Endothelial cell of umbilical vein (primary cell): Measurements from ENCODE around the gene AP1S2. TPM values are rescaled to one million over a fixed set of nuclear protein-coding genes. Genes with fewer than 3 reads are reported as not detected.

Experiments
- BruUV-seq: library from RNA; stranded (reverse); fragments of 400-500 nt; replicated peaks from 2 replicates; lab custom pipeline; 2021; lab: Mats Ljungman, UMichigan
- CTCF ChIA-PET: fragments of 300-600, 350-600 bp; sonication (Branson Sonifier 250); formaldehyde crosslinking; loops from one replicate; lab custom pipeline; 2021; ENCODE audit warnings: antibody characterized with exemption, inconsistent platforms; lab: Charles Lee
- POLR2A ChIA-PET: fragments of 300-600, 350-600 bp; sonication (Branson Sonifier 250); formaldehyde crosslinking; loops from one replicate; lab custom pipeline; 2021; ENCODE audit warnings: antibody characterized with exemption, inconsistent platforms; lab: Charles Lee
- DNase-seq: peaks from one replicate; pipeline ENCODE4 v3.0.0-alpha.2; 2011; ENCODE audit warnings: low read depth, low spot score
- FAIRE-seq: peaks from 2 replicates; lab custom pipeline; 2011; peaks lifted over from hg19 to GRCh38; lab: Jason Lieb, UNC
- H2AFZ ChIP-seq: 2 replicates; pipeline ENCODE4 v1.6.0; 2012; ENCODE audit warnings: low read depth, low read length, control low read depth, inconsistent platforms
- H3K27ac ChIP-seq: 2 replicates; pipeline ENCODE4 v1.5.1; 2011; ENCODE audit warnings: low read depth, mild to moderate bottlenecking, control low read depth, low read length, moderate library complexity; ENCODE audit not compliant: insufficient read depth
- H3K27me3 ChIP-seq, 2 experiments: 2 replicates each; pipeline versions ENCODE4 v1.6.0 to v1.6.1; 2011; ENCODE audit warnings: low read length in 2 of 2, mixed read lengths in 1 of 2; ENCODE audit not compliant: control insufficient read depth in 2 of 2, insufficient read depth in 2 of 2
- H3K36me3 ChIP-seq, 2 experiments: 2 replicates in 1 of 2; 3 replicates in 1 of 2; pipeline ENCODE4 v1.5.1; 2011; ENCODE audit warnings: low read length in 2 of 2, mild to moderate bottlenecking in 1 of 2, moderate library complexity in 1 of 2; ENCODE audit not compliant: control insufficient read depth in 2 of 2, insufficient read depth in 2 of 2; ENCODE audit errors: extremely low read depth in 1 of 2
- H3K4me1 ChIP-seq: 3 replicates; pipeline ENCODE4 v1.5.1; 2011; ENCODE audit warnings: mild to moderate bottlenecking, low read length; ENCODE audit not compliant: control insufficient read depth, insufficient read depth; ENCODE audit errors: extremely low read depth
- H3K4me2 ChIP-seq: 2 replicates; pipeline ENCODE4 v1.6.1; 2011; ENCODE audit warnings: low read length, control low read depth, mixed read lengths; ENCODE audit not compliant: insufficient read depth
- H3K4me3 ChIP-seq, 3 experiments: fragments of 200-600 bp in 1 of 3; sonication (generic), shearing (Covaris generic) in 1 of 3; replicated peaks in 1 of 3; 2 replicates each; pipeline ENCODE4 v1.5.1; 2011 to 2016; ENCODE audit warnings: control low read depth in 3 of 3, low read length in 3 of 3, mild to moderate bottlenecking in 2 of 3, inconsistent platforms in 1 of 3, low read depth in 1 of 3, moderate library complexity in 1 of 3; ENCODE audit not compliant: insufficient read depth in 1 of 3
- H3K79me2 ChIP-seq: 2 replicates; pipeline ENCODE4 v1.6.0; 2012; ENCODE audit warnings: low read length, inconsistent platforms; ENCODE audit not compliant: control insufficient read depth, insufficient read depth
- H3K9ac ChIP-seq: replicated peaks from 2 replicates; pipeline ENCODE3; 2011; ENCODE audit warnings: low read length, control low read depth; ENCODE audit not compliant: insufficient read depth; ENCODE audit errors: extremely low read depth
- H3K9me1 ChIP-seq: replicated peaks from 3 replicates; pipeline ENCODE4 v1.6.0; 2011; ENCODE audit warnings: mild to moderate bottlenecking, low read length; ENCODE audit not compliant: control insufficient read depth, insufficient read depth; ENCODE audit errors: extremely low read depth
- H3K9me3 ChIP-seq: replicated peaks from 2 replicates; pipeline ENCODE4 v1.5.1; 2012; ENCODE audit warnings: low read length, inconsistent platforms; ENCODE audit not compliant: control insufficient read depth, insufficient read depth
- H4K20me1 ChIP-seq: replicated peaks from 2 replicates; pipeline ENCODE3; 2011; ENCODE audit warnings: mild to moderate bottlenecking, low read length; ENCODE audit not compliant: control insufficient read depth, insufficient read depth; ENCODE audit errors: extremely low read depth
- CTCF ChIP-seq, 2 donors: IDR thresholded peaks; 1 replicate in 1 of 2; 2 replicates in 1 of 2; pipeline ENCODE4 v1.5.1; 2011; ENCODE audit warnings: low read length in 2 of 2, mild to moderate bottlenecking in 2 of 2, moderate library complexity in 2 of 2, control low read depth in 1 of 2, inconsistent platforms in 1 of 2, low read depth in 1 of 2; ENCODE audit not compliant: insufficient read depth in 1 of 2; ENCODE audit errors: extremely low read depth in 1 of 2
- EZH2 ChIP-seq: IDR thresholded peaks from 2 replicates; pipeline ENCODE4 v1.6.1; 2012; ENCODE audit warnings: borderline replicate concordance, low read depth, mild to moderate bottlenecking, moderate library complexity, low read length, inconsistent platforms; ENCODE audit not compliant: severe bottlenecking
- FOS ChIP-seq: IDR thresholded peaks from 2 replicates; pipeline ENCODE4 v1.6.1; 2011; ENCODE audit warnings: mild to moderate bottlenecking, low read length, moderate library complexity, borderline replicate concordance; ENCODE audit not compliant: insufficient read depth
- GATA2 ChIP-seq: IDR thresholded peaks from 2 replicates; pipeline ENCODE4 v1.7.0; 2011; ENCODE audit warnings: low read depth, mild to moderate bottlenecking, moderate library complexity, mixed read lengths, low read length; ENCODE audit not compliant: insufficient read length, insufficient read depth
- JUN ChIP-seq: IDR thresholded peaks from 2 replicates; pipeline ENCODE4 v1.6.1; 2011; ENCODE audit warnings: borderline replicate concordance, low read depth; ENCODE audit not compliant: insufficient read length, insufficient read depth
- MYC ChIP-seq: IDR thresholded peaks from one replicate; pipeline ENCODE4 v1.6.1; 2011; ENCODE audit warnings: mild to moderate bottlenecking, low read depth, low read length
- POLR2A ChIP-seq: IDR thresholded peaks from 2 replicates; pipeline ENCODE4 v1.6.1; 2012; ENCODE audit warnings: low read depth, mild to moderate bottlenecking, control low read depth, low read length
- POLR2AphosphoS5 ChIP-seq: IDR thresholded peaks from 2 replicates; pipeline ENCODE4 v1.6.1; 2012; ENCODE audit warnings: low read depth, mild to moderate bottlenecking, control low read depth, low read length, moderate library complexity; ENCODE audit not compliant: insufficient read depth
- dilution Hi-C: fragments of 300-500 bp; cut with MboI; formaldehyde crosslinking; loops from one replicate; pipeline ENCODE4 v1.15.0; 2019; ENCODE audit warnings: low sequenced_read_pairs; ENCODE audit not compliant: extremely low pct_ligation_motif_present
- intact Hi-C: fragments of 100-400 bp; cut with micrococcal nuclease; formaldehyde crosslinking; loops from one replicate; pipeline ENCODE4 v1.10.0; 2022
- polyA plus RNA-seq, 4 experiments: library from polyadenylated mRNA; depleted of rRNA in 3 of 4; stranded (reverse) in 3 of 4; unstranded in 1 of 4; fragments of >200 nt; gene quantifications; 2 replicates each; pipeline versions ENCODE4 v1.2.1 to v1.2.3, GENCODE V29; 2011 to 2012; ENCODE audit warnings: missing spikeins in 1 of 4
- total RNA-seq: library from RNA; stranded (reverse); gene quantifications from 2 replicates; pipeline ENCODE4 v1.2.3, GENCODE V29; 2021
- TF ChIP-seq, protein P1 (sequence below): IDR thresholded peaks from 2 replicates; pipeline ENCODE4 v1.6.1; 2011; ENCODE audit not compliant: insufficient read depth, insufficient read length

Gene AP1S2
- total and polyA plus RNA-seq, 2 donors (not counting 3 experiments of a cell fraction or from before 2014, with no cell fraction given) = 21.0 to 37.3 TPM

DNA sequence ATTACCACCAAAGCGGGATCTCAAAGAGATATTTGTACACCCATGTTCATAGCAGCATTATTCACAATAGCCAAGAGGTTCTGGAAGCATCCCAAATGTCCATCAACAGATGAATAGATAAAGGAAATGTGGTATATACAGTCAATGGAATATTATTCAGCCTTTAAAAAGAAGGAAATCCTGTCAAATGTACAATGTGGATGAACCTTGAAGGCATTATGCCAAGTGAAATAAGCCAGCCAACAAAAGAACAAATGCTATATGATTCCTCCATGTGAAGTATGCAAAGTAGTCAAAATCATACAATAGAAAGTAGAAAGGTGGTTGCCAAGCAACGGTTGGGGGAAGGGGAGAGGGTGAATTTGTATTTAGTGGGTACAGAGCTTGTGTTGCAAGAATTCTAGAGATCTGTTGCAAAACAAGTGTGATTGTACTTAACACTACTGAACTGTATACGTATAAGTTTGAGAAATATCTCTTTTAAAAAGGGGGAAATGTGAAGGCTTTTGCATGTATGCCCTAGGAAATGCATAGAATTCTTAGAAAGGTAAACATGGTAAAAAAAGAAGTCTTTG lies 69.3 kb downstream of the AP1S2 start:
- BruUV-seq = no TSS peak
- no peak for TF ChIP-seq POLR2A
- TF ChIP-seq CTCF (IDR thresholded peaks at IDR 0.05; ENCODE audit: extremely low read depth in 1 of 2, insufficient read depth in 1 of 2, low read depth in 1 of 2, low read length in 2 of 2) = no peak
- TF ChIP-seq JUN = no peak
- no peak for TF ChIP-seq FOS
- TF ChIP-seq MYC = no peak
- TF ChIP-seq EZH2 = no peak
- no peak for TF ChIP-seq GATA2
- TF ChIP-seq POLR2AphosphoS5 = no peak
- TF ChIP-seq, protein P1, sequence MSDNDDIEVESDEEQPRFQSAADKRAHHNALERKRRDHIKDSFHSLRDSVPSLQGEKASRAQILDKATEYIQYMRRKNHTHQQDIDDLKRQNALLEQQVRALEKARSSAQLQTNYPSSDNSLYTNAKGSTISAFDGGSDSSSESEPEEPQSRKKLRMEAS = no peak
- intact Hi-C loops = no loop called here

More for the DNA sequence above, 69.3 kb downstream of the AP1S2 start:
- no peaks in the 10 kb centered on the region for H3K79me2 ChIP-seq
- H3K4me1 ChIP-seq = peaks cover 5% of the 10 kb centered on the region
- H3K4me2 ChIP-seq = no peak overlapping the region
- DNase-seq (peak; percentile 1), FAIRE-seq (no peak)
- ChIA-PET POLR2A (no interaction called here), CTCF (no interaction called here)
- H3K9me3 ChIP-seq = no peaks in the 10 kb centered on the region
- no peak overlapping the region for H3K4me3 ChIP-seq
- H3K9ac ChIP-seq = no peak overlapping the region
- no peak overlapping the region for H3K27ac ChIP-seq
- dilution Hi-C loops = no loop called here
- no peak overlapping the region for H2AFZ ChIP-seq
- H3K36me3 ChIP-seq = no peaks in the 10 kb centered on the region
- H3K9me1 ChIP-seq = no peaks in the 10 kb centered on the region
- H3K27me3 ChIP-seq = no peaks in the 10 kb centered on the region
- H4K20me1 ChIP-seq = no peaks in the 10 kb centered on the region
